Measurements from ENCODE around the gene KCNMA1. TPM values are rescaled to one million over a fixed set of nuclear protein-coding genes. Genes with fewer than 3 reads are reported as not detected.

KCNMA1 gene
- total and polyA plus RNA-seq, 8 donors, result 2.8 to 21.1 (median 4.3) TPM

- ATAC-seq, result no peak
- no peak for TF ChIP-seq CTCF (IDR thresholded peaks at IDR 0.05)
- no peaks in the 10 kb centered on the region for H3K27me3 ChIP-seq
- H3K4me1 ChIP-seq, result no peaks in the 10 kb centered on the region
- no peak for DNase-seq
- H3K36me3 ChIP-seq, result no peaks in the 10 kb centered on the region
- intact Hi-C loops (cut with DNase I), result no loop called here
- H3K4me3 ChIP-seq, result no peak overlapping the region
- H3K27ac ChIP-seq, result no peak overlapping the region
- no peaks in the 10 kb centered on the region for H3K9me3 ChIP-seq
These were observed 298.4 kb downstream of the KCNMA1 start for GRCh38 chr10:77339166-77339565.

GRCh38 chr10:77338143-77338542, 299.5 kb downstream of the KCNMA1 start:
- Histone ChIP-seq H3K36me3 (no peaks in the 10 kb centered on the region), H3K4me1 (no peaks in the 10 kb centered on the region), H3K9me3 (no peaks in the 10 kb centered on the region), H3K4me3 (no peak overlapping the region), H3K27ac (no peak overlapping the region), H3K27me3 (no peaks in the 10 kb centered on the region)
- TF ChIP-seq CTCF (IDR thresholded peaks at IDR 0.05), result no peak
- ATAC-seq (no peak), DNase-seq (no peak)
- intact Hi-C loops (cut with DNase I), result no loop called here

GRCh38 chr10:77334501-77334900, 303.1 kb downstream of the KCNMA1 start:
- Histone ChIP-seq H3K4me3 (no peak overlapping the region), H3K9me3 (no peaks in the 10 kb centered on the region), H3K36me3 (no peaks in the 10 kb centered on the region), H3K27me3 (no peaks in the 10 kb centered on the region), H3K27ac (no peak overlapping the region), H3K4me1 (no peaks in the 10 kb centered on the region)
- intact Hi-C loops (cut with DNase I), result no loop called here
- no peak for ATAC-seq
- no peak for DNase-seq
- no peak for TF ChIP-seq CTCF (IDR thresholded peaks at IDR 0.05)

- H3K27ac ChIP-seq, result no peak overlapping the region
- H3K9me3 ChIP-seq, result no peaks in the 10 kb centered on the region
- no peak for TF ChIP-seq CTCF (IDR thresholded peaks at IDR 0.05)
- H3K27me3 ChIP-seq, result no peaks in the 10 kb centered on the region
- DNase-seq (no peak), ATAC-seq (no peak)
- H3K4me3 ChIP-seq, result no peak overlapping the region
- H3K36me3 ChIP-seq, result no peaks in the 10 kb centered on the region
- intact Hi-C loops (cut with DNase I), result no loop called here
- H3K4me1 ChIP-seq, result no peaks in the 10 kb centered on the region
These were observed 303.8 kb downstream of the KCNMA1 start for GRCh38 chr10:77333610-77334340.

GRCh38 chr10:77332256-77332655, 305.4 kb downstream of the KCNMA1 start:
- no peaks in the 10 kb centered on the region for H3K36me3 ChIP-seq
- H3K27me3 ChIP-seq, result no peaks in the 10 kb centered on the region
- H3K27ac ChIP-seq, result no peak overlapping the region
- ATAC-seq (no peak), DNase-seq (no peak)
- intact Hi-C loops (cut with DNase I), result no loop called here
- no peaks in the 10 kb centered on the region for H3K4me1 ChIP-seq
- no peak for TF ChIP-seq CTCF (IDR thresholded peaks at IDR 0.05)
- H3K9me3 ChIP-seq, result no peaks in the 10 kb centered on the region
- no peak overlapping the region for H3K4me3 ChIP-seq

All from left lung (tissue), 10 donors.